Stimulated activated CD4-positive, alpha-beta T cell treated with anti-CD3 and anti-CD28 coated beads, Interleukin-2, amount 100 ng/mL, for 48 hours (primary cell): ENCODE data around the gene FAM149B1.

ENCODE experiments used
- DNase-seq, 2 donors: peaks; one replicate each; pipeline ENCODE4 v3.0.0-alpha.2; 2020

Gene FAM149B1

GRCh38 chr10:73182568-73182967 lies 14.6 kb downstream of the FAM149B1 start:
- no peak for DNase-seq

- no peak for DNase-seq
Measured at GRCh38 chr10:73183667-73184281, 15.9 kb downstream of the FAM149B1 start.

- no peak for DNase-seq
Measured at GRCh38 chr10:73186266-73186665, 18.3 kb downstream of the FAM149B1 start.

- no peak for DNase-seq
Measured at GRCh38 chr10:73190188-73190587, 22.3 kb downstream of the FAM149B1 start.

- DNase-seq: no peak
Measured at GRCh38 chr10:73205081-73205480, 37.2 kb downstream of the FAM149B1 start.

GRCh38 chr10:73205890-73206289 lies 38.0 kb downstream of the FAM149B1 start:
- DNase-seq: no peak

- no peak for DNase-seq
Measured at GRCh38 chr10:73206385-73206784, 38.5 kb downstream of the FAM149B1 start.

GRCh38 chr10:73207883-73208282 lies 40.0 kb downstream of the FAM149B1 start:
- no peak for DNase-seq

GRCh38 chr10:73209705-73210104 lies 41.8 kb downstream of the FAM149B1 start:
- DNase-seq: no peak

- DNase-seq: no peak
Measured at GRCh38 chr10:73210395-73211105, 42.6 kb downstream of the FAM149B1 start.

- no peak for DNase-seq
Measured at GRCh38 chr10:73211106-73211811, 43.3 kb downstream of the FAM149B1 start.

- DNase-seq: no peak
Measured at GRCh38 chr10:73215749-73216148, 47.8 kb downstream of the FAM149B1 start.

- no peak for DNase-seq
Measured at GRCh38 chr10:73217628-73218027, 49.7 kb downstream of the FAM149B1 start.

- no peak for DNase-seq
Measured at GRCh38 chr10:73218431-73219191, 50.7 kb downstream of the FAM149B1 start.

GRCh38 chr10:73219384-73219783 lies 51.5 kb downstream of the FAM149B1 start:
- no peak for DNase-seq

GRCh38 chr10:73220989-73221388 lies 53.1 kb downstream of the FAM149B1 start:
- no peak for DNase-seq

- no peak for DNase-seq
Measured at GRCh38 chr10:73225518-73225917, 57.6 kb downstream of the FAM149B1 start.

GRCh38 chr10:73226663-73227062 lies 58.7 kb downstream of the FAM149B1 start:
- DNase-seq: no peak

- DNase-seq: no peak
Measured at GRCh38 chr10:73228247-73228646, 60.3 kb downstream of the FAM149B1 start.

GRCh38 chr10:73229567-73229966 lies 61.6 kb downstream of the FAM149B1 start:
- DNase-seq: no peak

GRCh38 chr10:73232887-73233286 lies 65.0 kb downstream of the FAM149B1 start:
- DNase-seq: no peak

GRCh38 chr10:73233883-73234282 lies 66.0 kb downstream of the FAM149B1 start:
- no peak for DNase-seq

- DNase-seq: no peak
Measured at GRCh38 chr10:73234695-73235094, 66.8 kb downstream of the FAM149B1 start.
